Activated CD8-positive, alpha-beta memory T cell treated with anti-CD3 and anti-CD28 coated beads for 24 hours (primary cell): Measurements from ENCODE around the gene GRIK2.

Experiments used
- DNase-seq: peaks from one replicate; pipeline ENCODE4 v3.0.0-alpha.2; 2020

GRIK2 gene

GRCh38 chr6:101921829-101922450, 528.4 kb downstream of the GRIK2 start:
- no peak for DNase-seq

- no peak for DNase-seq
These were observed 532.8 kb downstream of the GRIK2 start for GRCh38 chr6:101926149-101926925.

- no peak for DNase-seq
These were observed 538.3 kb downstream of the GRIK2 start for GRCh38 chr6:101931766-101932165.

- DNase-seq: no peak
These were observed 539.2 kb downstream of the GRIK2 start for GRCh38 chr6:101932704-101933103.

GRCh38 chr6:101935732-101936131, 542.2 kb downstream of the GRIK2 start:
- no peak for DNase-seq

- DNase-seq: no peak
These were observed 543.0 kb downstream of the GRIK2 start for GRCh38 chr6:101936516-101936915.

GRCh38 chr6:101937108-101937507, 543.6 kb downstream of the GRIK2 start:
- no peak for DNase-seq

GRCh38 chr6:101940391-101940790, 546.9 kb downstream of the GRIK2 start:
- no peak for DNase-seq

- no peak for DNase-seq
These were observed 563.5 kb downstream of the GRIK2 start for GRCh38 chr6:101956961-101957360.

- DNase-seq: no peak
These were observed 567.8 kb downstream of the GRIK2 start for GRCh38 chr6:101961357-101961756.

- DNase-seq: no peak
These were observed 587.4 kb downstream of the GRIK2 start for GRCh38 chr6:101980924-101981323.

- no peak for DNase-seq
These were observed 593.0 kb downstream of the GRIK2 start for GRCh38 chr6:101986476-101986875.

- DNase-seq: no peak
These were observed 598.8 kb downstream of the GRIK2 start for GRCh38 chr6:101992286-101992685.

- DNase-seq: no peak
These were observed 601.0 kb downstream of the GRIK2 start for GRCh38 chr6:101994521-101994920.

- no peak for DNase-seq
These were observed 621.9 kb downstream of the GRIK2 start for GRCh38 chr6:102015431-102015830.

- DNase-seq: no peak
These were observed 628.8 kb downstream of the GRIK2 start for GRCh38 chr6:102022281-102022680.

- no peak for DNase-seq
These were observed 629.3 kb downstream of the GRIK2 start for GRCh38 chr6:102022803-102023202.

- no peak for DNase-seq
These were observed 630.6 kb downstream of the GRIK2 start for GRCh38 chr6:102023977-102024657.

- no peak for DNase-seq
These were observed 633.1 kb downstream of the GRIK2 start for GRCh38 chr6:102026649-102027048.

- no peak for DNase-seq
These were observed 634.7 kb downstream of the GRIK2 start for GRCh38 chr6:102028176-102028575.

- no peak for DNase-seq
These were observed 645.5 kb downstream of the GRIK2 start for GRCh38 chr6:102038964-102039363.

GRCh38 chr6:102039441-102039840, 645.9 kb downstream of the GRIK2 start:
- no peak for DNase-seq

- no peak for DNase-seq
These were observed 657.5 kb downstream of the GRIK2 start for GRCh38 chr6:102051001-102051400.

- no peak for DNase-seq
These were observed 658.2 kb downstream of the GRIK2 start for GRCh38 chr6:102051720-102052119.
